HCT116 (cell line): ENCODE measurements around the gene SRPK2. TPM values are rescaled to one million over a fixed set of nuclear protein-coding genes. Genes with fewer than 3 reads are reported as not detected.
"Not testable (repeated sequence)": the region's sequence is repeated elsewhere in the genome, so short reads cannot be mapped to it uniquely, and the experiment has no call there.

Experiments
- ATAC-seq: fragments of 200-7000 bp; cut with Tn5 transposase; 2 replicates; pipeline ENCODE4 v1.9.1; 2020; ENCODE audit warnings: mild to moderate bottlenecking, moderate library complexity
- BruUV-seq: library from RNA; stranded (reverse); fragments of 400-500 nt; replicated peaks from 2 replicates; lab custom pipeline; 2021; lab: Mats Ljungman, UMichigan
- CTCF ChIA-PET: fragments of 300-600 bp; sonication (Branson Sonifier 250); formaldehyde crosslinking; loops from one replicate; lab custom pipeline; 2021; ENCODE audit warnings: antibody characterized with exemption; lab: Charles Lee
- POLR2A ChIA-PET: fragments of 300-600, 350-600 bp; sonication (Branson Sonifier 250); formaldehyde crosslinking; loops from one replicate; lab custom pipeline; 2021; ENCODE audit warnings: antibody characterized with exemption; lab: Charles Lee
- RAD21 ChIA-PET, 2 experiments: fragments of 300-600 bp; sonication (Branson Sonifier 250); formaldehyde crosslinking; loops; one replicate each; lab custom pipeline; 2023; ENCODE audit warnings: low total read pairs in 2 of 2; ENCODE audit not compliant: uncharacterized antibody in 2 of 2, unreplicated experiment in 2 of 2, low non-redundant PET in 1 of 2; lab: Charles Lee
- DNase-seq: peaks from one replicate; pipeline ENCODE4 v3.0.0-alpha.2; 2010; ENCODE audit warnings: low read depth, low spot score
- H2AFZ ChIP-seq: fragments of 200-600 bp; shearing (Covaris generic), sonication (generic); 2 replicates; pipeline ENCODE4 v1.6.1; 2017; ENCODE audit warnings: low read depth, mixed run types, mixed read lengths, antibody characterized with exemption, low read length; ENCODE audit not compliant: poor library complexity, severe bottlenecking
- H3K27ac ChIP-seq: 2 replicates; pipeline ENCODE4 v1.5.1; 2012; ENCODE audit warnings: low read depth, low read length
- H3K27me3 ChIP-seq: fragments of 200-600 bp; sonication (generic); 2 replicates; pipeline ENCODE4 v1.6.1; 2016; ENCODE audit warnings: mixed run types, low read length, mixed read lengths; ENCODE audit not compliant: insufficient read depth
- H3K36me3 ChIP-seq, 2 experiments: fragments of 200-500 bp in 1 of 2; fragments of 200-600 bp in 1 of 2; sonication (Bioruptor generic) in 1 of 2; sonication (generic) in 1 of 2; 2 replicates each; pipeline versions ENCODE4 v1.5.1 to v1.6.1; 2014 to 2016; ENCODE audit warnings: low read length in 2 of 2, inconsistent platforms in 1 of 2, mixed read lengths in 1 of 2, mixed run types in 1 of 2; ENCODE audit not compliant: insufficient read depth in 2 of 2, control insufficient read depth in 1 of 2
- H3K4me1 ChIP-seq, 2 experiments: fragments of 200-600 bp in 1 of 2; sonication (generic) in 1 of 2; 2 replicates each; pipeline versions ENCODE4 v1.5.1 to v1.6.1; 2012 to 2017; ENCODE audit warnings: low read length in 2 of 2, inconsistent platforms in 1 of 2, mild to moderate bottlenecking in 1 of 2, mixed read lengths in 1 of 2, mixed run types in 1 of 2, moderate library complexity in 1 of 2; ENCODE audit not compliant: insufficient read depth in 2 of 2, control insufficient read depth in 1 of 2
- H3K4me2 ChIP-seq: fragments of 200-600 bp; sonication (generic); 2 replicates; pipeline ENCODE4 v1.6.1; 2017; ENCODE audit warnings: mixed run types, low read length, mixed read lengths
- H3K4me3 ChIP-seq, 2 experiments: fragments of 200-600 bp in 1 of 2; sonication (generic) in 1 of 2; replicated peaks in 1 of 2; 2 replicates each; pipeline ENCODE4 v1.5.1; 2011 to 2016; ENCODE audit warnings: low read length in 2 of 2, control low read depth in 1 of 2, low read depth in 1 of 2, mild to moderate bottlenecking in 1 of 2, mixed read lengths in 1 of 2, mixed run types in 1 of 2
- H3K79me2 ChIP-seq: fragments of 200-600 bp; sonication (generic); 2 replicates; pipeline ENCODE4 v1.6.1; 2017; ENCODE audit warnings: mild to moderate bottlenecking, mixed run types, low read length, moderate library complexity, mixed read lengths; ENCODE audit not compliant: insufficient read depth
- H3K9ac ChIP-seq: fragments of 200-600 bp; sonication (generic); 2 replicates; pipeline ENCODE4 v1.6.1; 2016; ENCODE audit warnings: low read length, mixed read lengths
- H3K9me2 ChIP-seq: fragments of 200-600 bp; sonication (generic), shearing (Covaris generic); 2 replicates; pipeline ENCODE4 v1.6.1; 2017; ENCODE audit warnings: mixed run types, mild to moderate bottlenecking, moderate library complexity; ENCODE audit not compliant: insufficient read depth
- H3K9me3 ChIP-seq, 2 experiments: fragments of 200-500 bp in 1 of 2; fragments of 200-600 bp in 1 of 2; sonication (Bioruptor generic) in 1 of 2; sonication (generic) in 1 of 2; 2 replicates each; pipeline ENCODE4 v1.6.1; 2014 to 2017; ENCODE audit warnings: low read length in 2 of 2, mixed read lengths in 2 of 2, inconsistent platforms in 1 of 2, low read depth in 1 of 2, mild to moderate bottlenecking in 1 of 2, mixed run types in 1 of 2, moderate library complexity in 1 of 2; ENCODE audit not compliant: control insufficient read depth in 1 of 2, insufficient read depth in 1 of 2
- H4K20me1 ChIP-seq: fragments of 200-600 bp; sonication (generic), shearing (Covaris generic); 2 replicates; pipeline ENCODE4 v1.6.1; 2017; ENCODE audit warnings: mixed run types, mild to moderate bottlenecking, moderate library complexity; ENCODE audit not compliant: insufficient read depth
- EGR1 ChIP-seq: IDR thresholded peaks from 2 replicates; pipeline ENCODE4 v1.6.1; 2012; ENCODE audit warnings: low read depth
- FOSL1 ChIP-seq: IDR thresholded peaks from 2 replicates; pipeline ENCODE4 v1.6.1; 2012; ENCODE audit warnings: low read depth
- POLR2A ChIP-seq: IDR thresholded peaks from 2 replicates; pipeline ENCODE4 v1.7.0; 2011; ENCODE audit warnings: borderline replicate concordance; ENCODE audit not compliant: insufficient read depth, insufficient read length; ENCODE audit errors: extremely low read depth
- POLR2AphosphoS5 ChIP-seq: IDR thresholded peaks from 2 replicates; pipeline ENCODE4 v1.6.1; 2011; ENCODE audit warnings: mild to moderate bottlenecking, low read depth, low read length, moderate library complexity
- SIN3A ChIP-seq: IDR thresholded peaks from 2 replicates; pipeline ENCODE4 v1.6.1; 2012; ENCODE audit warnings: low read depth
- SP1 ChIP-seq: IDR thresholded peaks from 2 replicates; pipeline ENCODE4 v1.6.1; 2012; ENCODE audit warnings: low read depth
- SRF ChIP-seq: IDR thresholded peaks from 2 replicates; pipeline ENCODE4 v1.6.1; 2012; ENCODE audit warnings: low read depth
- TCF7L2 ChIP-seq: IDR thresholded peaks from 2 replicates; pipeline ENCODE4 v1.7.0; 2011; ENCODE audit warnings: borderline replicate concordance, inconsistent platforms; ENCODE audit not compliant: insufficient read depth, insufficient read length; ENCODE audit errors: extremely low read depth
- YY1 ChIP-seq: IDR thresholded peaks from 2 replicates; pipeline ENCODE4 v1.6.1; 2011; ENCODE audit warnings: low read length, low read depth, moderate library complexity, mild to moderate bottlenecking; ENCODE audit not compliant: insufficient replicate concordance; ENCODE audit errors: extremely low read depth
- ZFX ChIP-seq: fragments of 450-650 bp; IDR thresholded peaks from 2 replicates; pipeline ENCODE4 v1.6.1; 2017
- intact Hi-C: fragments of 100-400 bp; cut with micrococcal nuclease; formaldehyde crosslinking; loops from 2 replicates; pipeline ENCODE4 v1.10.0; 2022
- total RNA-seq: library from RNA; stranded (reverse); gene quantifications from one replicate; pipeline ENCODE4 v1.2.1, GENCODE V29; 2021; ENCODE audit not compliant: unreplicated experiment
- TF ChIP-seq, protein P1 (sequence below), 3 experiments: fragments of 200-600 bp in 1 of 3; sonication (generic) in 1 of 3; IDR thresholded peaks in 2 of 3; conservative IDR thresholded peaks in 1 of 3; 2 replicates each; pipeline ENCODE4 v1.5.1; 2012 to 2017; ENCODE audit warnings: low read depth in 2 of 3, low read length in 2 of 3, antibody characterized with exemption in 1 of 3, borderline replicate concordance in 1 of 3, control low read depth in 1 of 3, mild to moderate bottlenecking in 1 of 3, mixed read lengths in 1 of 3, mixed run types in 1 of 3, moderate library complexity in 1 of 3; ENCODE audit not compliant: insufficient read depth in 1 of 3

The SRPK2 gene
- total RNA-seq, 1 experiment from 2014 or later: 37.4 TPM

DNA sequence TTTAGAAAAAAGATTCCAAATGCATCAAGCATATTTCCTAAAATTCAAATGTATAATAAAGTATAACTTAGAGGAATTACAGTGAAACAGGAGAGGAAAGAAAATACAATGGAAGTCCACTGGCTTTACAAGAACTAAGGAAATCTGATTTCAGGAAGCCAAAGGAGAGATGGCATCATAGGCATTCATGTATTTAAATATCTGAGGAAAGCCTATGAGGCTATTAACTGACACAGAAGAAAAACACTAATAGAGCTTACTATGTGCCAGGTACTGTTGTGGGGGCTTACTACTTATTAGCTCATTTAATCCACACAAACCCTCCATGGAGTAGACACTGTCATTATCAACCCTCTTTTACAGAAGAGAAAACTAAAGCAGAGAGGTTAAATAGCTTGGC is 92.2 kb downstream of the SRPK2 start:
- no TSS peak for BruUV-seq
- 0 out of 2 replicates have a peak, but pooled peaks cover 5% of the 10 kb centered on the region for H4K20me1 ChIP-seq
- CTCF ChIA-PET: no interaction called here

DNA sequence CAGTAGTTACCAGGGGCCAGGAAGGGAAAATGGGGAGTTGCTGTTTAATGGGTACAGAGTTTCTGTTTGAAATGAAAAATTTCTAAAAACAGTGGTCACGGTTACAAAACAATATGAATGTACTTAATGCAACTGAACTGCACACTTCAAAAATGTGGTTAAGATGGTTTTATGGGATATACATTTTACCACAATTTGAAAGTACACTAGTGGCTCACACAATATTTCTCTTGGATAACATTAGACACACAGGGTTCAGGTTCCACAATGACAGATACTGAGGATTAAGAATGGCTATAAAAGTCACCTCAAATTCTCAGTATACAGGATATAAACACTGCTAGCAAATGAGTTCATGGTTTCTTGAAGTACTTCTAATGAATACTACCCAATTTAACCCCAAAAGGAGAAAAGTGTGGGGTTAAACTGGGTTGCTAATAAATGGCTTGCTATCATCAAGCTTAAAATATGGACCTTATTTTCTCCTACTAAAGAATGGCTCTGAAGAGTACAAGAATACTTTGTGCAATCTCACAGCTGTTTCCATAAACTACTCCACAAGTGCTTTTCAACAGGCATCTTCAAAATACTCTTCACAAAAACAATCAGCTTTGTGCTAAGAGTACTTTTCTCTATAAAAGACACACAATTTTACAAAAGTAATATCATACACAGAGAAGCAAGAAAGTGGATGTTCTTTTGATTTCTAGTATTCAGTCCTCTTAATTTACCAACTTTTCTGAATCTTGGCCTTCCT is 92.9 kb downstream of the SRPK2 start:
- H4K20me1 ChIP-seq: 0 out of 2 replicates have a peak, but pooled peaks cover 5% of the 10 kb centered on the region
- no peak overlapping the region for H3K4me3 ChIP-seq
- no TSS peak for BruUV-seq
- ATAC-seq: no peak
- no peak overlapping the region for H2AFZ ChIP-seq
- no peak overlapping the region for H3K9ac ChIP-seq
- DNase-seq: no peak
- ChIA-PET POLR2A (no interaction called here), RAD21 (no interaction called here), CTCF (no interaction called here)
- no peaks in the 10 kb centered on the region for H3K4me1 ChIP-seq
- no peaks in the 10 kb centered on the region for H3K27me3 ChIP-seq
- H3K9me3 ChIP-seq: no peaks in the 10 kb centered on the region
- intact Hi-C loops: no loop called here
- no peak overlapping the region for H3K27ac ChIP-seq
- no peak for TF ChIP-seq POLR2AphosphoS5
- TF ChIP-seq, protein P1, sequence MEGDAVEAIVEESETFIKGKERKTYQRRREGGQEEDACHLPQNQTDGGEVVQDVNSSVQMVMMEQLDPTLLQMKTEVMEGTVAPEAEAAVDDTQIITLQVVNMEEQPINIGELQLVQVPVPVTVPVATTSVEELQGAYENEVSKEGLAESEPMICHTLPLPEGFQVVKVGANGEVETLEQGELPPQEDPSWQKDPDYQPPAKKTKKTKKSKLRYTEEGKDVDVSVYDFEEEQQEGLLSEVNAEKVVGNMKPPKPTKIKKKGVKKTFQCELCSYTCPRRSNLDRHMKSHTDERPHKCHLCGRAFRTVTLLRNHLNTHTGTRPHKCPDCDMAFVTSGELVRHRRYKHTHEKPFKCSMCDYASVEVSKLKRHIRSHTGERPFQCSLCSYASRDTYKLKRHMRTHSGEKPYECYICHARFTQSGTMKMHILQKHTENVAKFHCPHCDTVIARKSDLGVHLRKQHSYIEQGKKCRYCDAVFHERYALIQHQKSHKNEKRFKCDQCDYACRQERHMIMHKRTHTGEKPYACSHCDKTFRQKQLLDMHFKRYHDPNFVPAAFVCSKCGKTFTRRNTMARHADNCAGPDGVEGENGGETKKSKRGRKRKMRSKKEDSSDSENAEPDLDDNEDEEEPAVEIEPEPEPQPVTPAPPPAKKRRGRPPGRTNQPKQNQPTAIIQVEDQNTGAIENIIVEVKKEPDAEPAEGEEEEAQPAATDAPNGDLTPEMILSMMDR (IDR thresholded peaks at IDR 0.05 in 2 of 3, conservative IDR thresholded peaks at IDR 0.05 in 1 of 3; ENCODE audit: borderline replicate concordance in 1 of 3, insufficient read depth in 1 of 3, low read depth in 2 of 3, low read length in 2 of 3): no peak
- TF ChIP-seq POLR2A: no peak
- TF ChIP-seq EGR1: no peak
- TF ChIP-seq TCF7L2: no peak
- TF ChIP-seq SP1: no peak
- no peak for TF ChIP-seq YY1
- no peak for TF ChIP-seq FOSL1
- no peak for TF ChIP-seq ZFX
- H3K36me3 ChIP-seq: no peaks in the 10 kb centered on the region
- peaks cover 48% of the 10 kb centered on the region for H3K79me2 ChIP-seq
- no peaks in the 10 kb centered on the region for H3K9me2 ChIP-seq
- H3K4me2 ChIP-seq: no peak overlapping the region

More for the DNA sequence above, 92.2 kb downstream of the SRPK2 start:
- no peaks in the 10 kb centered on the region for H3K9me2 ChIP-seq
- no peak for TF ChIP-seq TCF7L2
- TF ChIP-seq SIN3A: no peak
- no peak for TF ChIP-seq POLR2A
- no peak for TF ChIP-seq SP1
- TF ChIP-seq SRF: no peak
- TF ChIP-seq EGR1: no peak
- TF ChIP-seq YY1: no peak
- H2AFZ ChIP-seq: no peak overlapping the region
- H3K4me1 ChIP-seq: no peaks in the 10 kb centered on the region
- H3K9me3 ChIP-seq: no peaks in the 10 kb centered on the region
- H3K9ac ChIP-seq: no peak overlapping the region
- ChIA-PET RAD21 (no interaction called here), POLR2A (interaction anchor here (1.5 kb wide), 1 partner anchor 12 kb away, joined by 5 read pairs; no protein-coding TSS in a partner anchor)
- DNase-seq (no peak), ATAC-seq (no peak)
- no peak overlapping the region for H3K27ac ChIP-seq
- peaks cover 48% of the 10 kb centered on the region for H3K79me2 ChIP-seq
- no peaks in the 10 kb centered on the region for H3K36me3 ChIP-seq
- H3K27me3 ChIP-seq: no peaks in the 10 kb centered on the region
- H3K4me2 ChIP-seq: no peak overlapping the region
- no peak overlapping the region for H3K4me3 ChIP-seq
- intact Hi-C loops: no loop called here

DNA sequence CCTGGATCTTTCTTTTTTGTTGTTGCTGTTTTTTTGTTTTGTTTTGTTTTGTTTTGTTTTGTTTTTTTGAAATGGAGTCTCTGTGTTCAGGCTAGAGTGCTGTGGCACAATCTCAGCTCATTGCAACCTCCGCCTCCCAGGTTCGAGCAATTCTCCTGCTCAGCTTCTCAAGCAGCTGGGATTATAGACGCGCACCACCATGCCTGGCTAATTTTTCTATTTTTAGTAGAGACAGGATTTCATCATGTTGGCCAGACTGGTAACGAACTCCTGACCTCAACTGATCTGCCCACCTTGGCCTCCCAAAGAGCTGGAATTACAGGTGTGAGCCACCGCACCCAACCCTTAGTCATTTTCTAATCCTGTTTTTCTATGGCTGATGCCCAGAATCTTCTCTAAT is 94.2 kb downstream of the SRPK2 start:
- H3K27ac ChIP-seq, H4K20me1 ChIP-seq, H3K36me3 ChIP-seq, RAD21 ChIA-PET, H3K4me2 ChIP-seq, H3K4me3 ChIP-seq, BruUV-seq, H3K4me1 ChIP-seq, intact Hi-C loops, DNase-seq, H3K27me3 ChIP-seq, H3K9ac ChIP-seq, ATAC-seq, H2AFZ ChIP-seq, CTCF ChIA-PET, POLR2A ChIA-PET, H3K9me3 ChIP-seq, H3K9me2 ChIP-seq: not testable (repeated sequence)
- H3K79me2 ChIP-seq: peaks cover 38% of the 10 kb centered on the region
